GM12864 (cell line): ENCODE results near the gene TAAR9.
"Not testable (repeated sequence)": the region's sequence is repeated elsewhere in the genome, so short reads cannot be mapped to it uniquely, and the experiment has no call there.

Source experiments
- DNase-seq: peaks from one replicate; pipeline ENCODE4 v3.0.0-alpha.2; 2011; ENCODE audit warnings: low read depth
- H3K4me3 ChIP-seq: 2 replicates; pipeline ENCODE4 v1.5.1; 2011; ENCODE audit warnings: mild to moderate bottlenecking, low read depth, low read length, control low read depth
- CTCF ChIP-seq: IDR thresholded peaks from 2 replicates; pipeline ENCODE4 v1.5.1; 2011; ENCODE audit warnings: low read depth, mild to moderate bottlenecking, moderate library complexity, low read length, control low read depth, inconsistent platforms; ENCODE audit errors: missing control alignments

The TAAR9 gene

GRCh38 chr6:132515386-132515785, 22.7 kb upstream of the TAAR9 start:
- no peak for TF ChIP-seq CTCF
- no peak for DNase-seq
- H3K4me3 ChIP-seq, result no peak overlapping the region

GRCh38 chr6:132520953-132521352, 17.1 kb upstream of the TAAR9 start:
- no peak for DNase-seq
- TF ChIP-seq CTCF, result no peak

GRCh38 chr6:132524646-132525045, 13.4 kb upstream of the TAAR9 start:
- no peak for TF ChIP-seq CTCF
- DNase-seq, result no peak
- no peak overlapping the region for H3K4me3 ChIP-seq

More at GRCh38 chr6:132520953-132521352, 17.1 kb upstream of the TAAR9 start:
- H3K4me3 ChIP-seq, result no peak overlapping the region

GRCh38 chr6:132525866-132526265, 12.2 kb upstream of the TAAR9 start:
- no peak overlapping the region for H3K4me3 ChIP-seq
- TF ChIP-seq CTCF, result no peak
- DNase-seq, result no peak

- H3K4me3 ChIP-seq, result no peak overlapping the region
- TF ChIP-seq CTCF, result no peak
Observed at GRCh38 chr6:132526461-132526860, 11.6 kb upstream of the TAAR9 start.

GRCh38 chr6:132527791-132528190, 10.3 kb upstream of the TAAR9 start:
- no peak overlapping the region for H3K4me3 ChIP-seq
- DNase-seq, result no peak
- TF ChIP-seq CTCF, result no peak

More at GRCh38 chr6:132526461-132526860, 11.6 kb upstream of the TAAR9 start:
- DNase-seq, result no peak

GRCh38 chr6:132530293-132530974, 7.6 kb upstream of the TAAR9 start:
- peak; percentile 53 for DNase-seq
- H3K4me3 ChIP-seq, result peak overlapping the region; percentile 42
- TF ChIP-seq CTCF, result peak; percentile 61

- not testable (repeated sequence) for DNase-seq, H3K4me3 ChIP-seq
Observed at GRCh38 chr6:132534546-132534945, 3.5 kb upstream of the TAAR9 start.
